HEK293 (cell line): ENCODE measurements around the gene DDX43.

ENCODE experiments used
- BCL11A ChIP-seq: fragments of 450-650 bp; formaldehyde crosslinking; IDR thresholded peaks from 2 replicates; pipeline ENCODE4 v1.5.1; 2016; ENCODE audit warnings: low read depth, missing biosample characterization, missing genetic modification characterization
- CTCF ChIP-seq: fragments of 450-650 bp; formaldehyde crosslinking; IDR thresholded peaks from 2 replicates; pipeline ENCODE4 v1.5.1; 2016; ENCODE audit warnings: missing biosample characterization, missing genetic modification characterization
- KLF16 ChIP-seq: fragments of 450-650 bp; formaldehyde crosslinking; IDR thresholded peaks from 2 replicates; pipeline ENCODE4 v1.5.1; 2017; ENCODE audit warnings: missing biosample characterization, missing genetic modification characterization
- REST ChIP-seq: fragments of 450-650 bp; formaldehyde crosslinking; IDR thresholded peaks from 2 replicates; pipeline ENCODE4 v1.5.1; 2016; ENCODE audit warnings: missing biosample characterization, missing genetic modification characterization
- YY1 ChIP-seq: fragments of 450-650 bp; formaldehyde crosslinking; IDR thresholded peaks from 2 replicates; pipeline ENCODE4 v1.5.1; 2018; ENCODE audit warnings: missing biosample characterization, missing genetic modification characterization
- ZFP3 ChIP-seq: fragments of 450-650 bp; formaldehyde crosslinking; IDR thresholded peaks from 2 replicates; pipeline ENCODE4 v1.5.1; 2016; ENCODE audit warnings: low read depth, missing biosample characterization, missing genetic modification characterization
- ZFP69B ChIP-seq: fragments of 450-650 bp; formaldehyde crosslinking; IDR thresholded peaks from 2 replicates; pipeline ENCODE4 v1.5.1; 2016; ENCODE audit warnings: missing biosample characterization, missing genetic modification characterization
- ZNF274 ChIP-seq, 2 experiments: fragments of 200-500 bp in 1 of 2; fragments of 450-650 bp in 1 of 2; sonication (Bioruptor generic) in 1 of 2; formaldehyde crosslinking in 1 of 2; IDR thresholded peaks; 2 replicates each; pipeline versions ENCODE4 v1.5.1 to v1.6.1; 2014 to 2016; ENCODE audit warnings: borderline replicate concordance in 1 of 2, inconsistent platforms in 1 of 2, low read length in 1 of 2, missing biosample characterization in 1 of 2, missing genetic modification characterization in 1 of 2
- ZNF366 ChIP-seq: fragments of 450-650 bp; formaldehyde crosslinking; conservative IDR thresholded peaks from 2 replicates; pipeline ENCODE4 v1.5.1; 2016; ENCODE audit warnings: missing biosample characterization, missing genetic modification characterization
- ZSCAN30 ChIP-seq: fragments of 450-650 bp; IDR thresholded peaks from 2 replicates; pipeline ENCODE4 v1.5.1; 2018; ENCODE audit warnings: missing biosample characterization, mild to moderate bottlenecking, missing genetic modification characterization, moderate library complexity
- TF ChIP-seq, protein P1 (sequence below): fragments of 450-650 bp; formaldehyde crosslinking; IDR thresholded peaks from 2 replicates; pipeline ENCODE4 v1.5.1; 2016; ENCODE audit warnings: missing biosample characterization, missing genetic modification characterization

DNA sequence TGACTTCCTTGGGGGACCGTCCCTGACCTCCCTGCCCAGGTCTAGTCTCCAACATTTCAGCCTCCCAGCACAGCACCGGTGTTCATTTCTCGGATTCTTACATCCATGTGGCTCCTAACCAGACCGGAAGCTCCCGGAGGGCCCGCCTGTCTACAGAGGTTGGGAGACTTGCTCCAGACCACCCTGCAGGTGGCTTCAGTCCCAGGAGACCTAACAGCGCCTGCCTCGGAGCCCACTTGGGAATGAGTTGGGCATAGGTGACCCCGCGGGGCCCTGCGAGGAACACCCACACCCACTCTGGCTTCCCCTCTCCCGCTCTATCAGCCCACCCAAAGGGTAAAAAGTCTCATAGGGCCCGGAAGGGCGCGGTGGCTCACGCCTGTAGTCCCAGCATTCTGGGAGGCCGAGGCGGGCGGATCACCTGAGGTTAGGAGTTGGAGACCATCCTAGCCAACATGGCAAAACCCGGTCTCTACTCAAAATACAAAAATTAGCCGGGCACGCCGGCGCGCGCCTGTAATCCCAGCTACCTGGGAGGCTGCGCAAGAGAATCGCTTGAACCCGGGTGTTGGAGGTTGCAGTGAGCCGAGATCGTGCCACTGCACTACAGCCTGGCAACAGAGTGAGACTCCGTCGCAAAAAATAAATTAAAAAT lies 46.0 kb upstream of the DDX43 start:
- TF ChIP-seq ZNF366 (tag by site-specific recombination): no peak
- no peak for TF ChIP-seq BCL11A (tag by site-specific recombination)
- no peak for TF ChIP-seq CTCF (tag by site-specific recombination)
- no peak for TF ChIP-seq ZFP69B (tag by site-specific recombination)
- TF ChIP-seq ZFP3 (tag by site-specific recombination): no peak
- no peak for TF ChIP-seq REST (tag by site-specific recombination)
- no peak for TF ChIP-seq ZNF274 (IDR thresholded peaks at IDR 0.05; ENCODE audit: low read length)
- no peak for TF ChIP-seq ZNF274 (tag by site-specific recombination; IDR thresholded peaks at IDR 0.05; ENCODE audit: borderline replicate concordance)
- no peak for TF ChIP-seq KLF16 (tag by site-specific recombination)
- no peak for TF ChIP-seq ZSCAN30 (tag by site-specific recombination)
- TF ChIP-seq, protein P1, sequence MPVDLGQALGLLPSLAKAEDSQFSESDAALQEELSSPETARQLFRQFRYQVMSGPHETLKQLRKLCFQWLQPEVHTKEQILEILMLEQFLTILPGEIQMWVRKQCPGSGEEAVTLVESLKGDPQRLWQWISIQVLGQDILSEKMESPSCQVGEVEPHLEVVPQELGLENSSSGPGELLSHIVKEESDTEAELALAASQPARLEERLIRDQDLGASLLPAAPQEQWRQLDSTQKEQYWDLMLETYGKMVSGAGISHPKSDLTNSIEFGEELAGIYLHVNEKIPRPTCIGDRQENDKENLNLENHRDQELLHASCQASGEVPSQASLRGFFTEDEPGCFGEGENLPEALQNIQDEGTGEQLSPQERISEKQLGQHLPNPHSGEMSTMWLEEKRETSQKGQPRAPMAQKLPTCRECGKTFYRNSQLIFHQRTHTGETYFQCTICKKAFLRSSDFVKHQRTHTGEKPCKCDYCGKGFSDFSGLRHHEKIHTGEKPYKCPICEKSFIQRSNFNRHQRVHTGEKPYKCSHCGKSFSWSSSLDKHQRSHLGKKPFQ (tag by site-specific recombination): no peak
- TF ChIP-seq YY1 (tag by site-specific recombination): no peak
